Testis (tissue), 3 donors: ENCODE data around the gene C11orf65. TPM values are rescaled to one million over a fixed set of nuclear protein-coding genes. Genes with fewer than 3 reads are reported as not detected.

ENCODE experiments used
- DNase-seq: peaks from one replicate; pipeline ENCODE4 v3.0.0-alpha.2; 2019
- H3K27ac ChIP-seq, 2 donors: fragments of 200-600 bp; sonication (generic); one replicate each; pipeline ENCODE4 v1.5.1; 2019
- H3K27me3 ChIP-seq: fragments of 200-600 bp; sonication (generic); one replicate; pipeline ENCODE4 v1.5.1; 2019
- H3K36me3 ChIP-seq: fragments of 200-600 bp; sonication (generic); one replicate; pipeline ENCODE4 v1.5.1; 2017; ENCODE audit warnings: low read depth; ENCODE audit errors: missing control alignments
- H3K4me1 ChIP-seq: fragments of 200-600 bp; sonication (generic); one replicate; pipeline ENCODE4 v1.5.1; 2019
- H3K4me3 ChIP-seq, 2 donors: fragments of 200-600 bp; sonication (generic); one replicate each; pipeline ENCODE4 v1.5.1; 2017 to 2019
- H3K9me3 ChIP-seq: fragments of 200-600 bp; sonication (generic); one replicate; pipeline ENCODE4 v1.5.1; 2017
- CTCF ChIP-seq, 3 experiments: fragments of 450-650 bp in 2 of 3; fragments of 200-600 bp in 1 of 3; sonication (generic) in 1 of 3; IDR thresholded peaks; one replicate each; pipeline ENCODE4 v1.5.1; 2016 to 2019; ENCODE audit warnings: antibody characterized with exemption in 3 of 3, mild to moderate bottlenecking in 2 of 3, moderate library complexity in 1 of 3
- POLR2A ChIP-seq: fragments of 450-650 bp; IDR thresholded peaks from one replicate; pipeline ENCODE4 v1.6.1; 2017; ENCODE audit warnings: antibody characterized with exemption, mild to moderate bottlenecking, moderate library complexity
- WGBS, 2 donors: methylation state at CpG; one replicate each; pipeline ENCODE4 v1.1.5; 2018; 5-methylcytosine and 5-hydroxymethylcytosine counted together
- intact Hi-C: fragments of 100-400 bp; cut with DNase I; formaldehyde crosslinking; loops from one replicate; pipeline ENCODE4 v1.15.1; 2023; ENCODE audit warnings: low total_unique reads
- polyA plus RNA-seq: library from polyadenylated mRNA; stranded (reverse); fragments of 350-450 nt; fragmentation: Illumina TruSeq; extraction: RNeasy Lipid Tissue Mini Kit (QIAGEN cat#74804); gene quantifications from one replicate; pipeline ENCODE4 v1.2.3, GENCODE V29; 2014; ENCODE audit warnings: low read depth, low replicate concordance; ENCODE audit not compliant: insufficient read depth
- total RNA-seq, 2 donors: library from RNA; depleted of rRNA; stranded (reverse); fragments of >200 nt; gene quantifications; one replicate each; pipeline ENCODE4 v1.2.3, GENCODE V29; 2016

The C11orf65 gene
- total and polyA plus RNA-seq, 3 donors from 2014 or later, result 22.1 to 69.7 (median 48.9) TPM

- no peak for DNase-seq
- H3K27ac ChIP-seq, result no peak overlapping the region
- no peaks in the 10 kb centered on the region for H3K4me1 ChIP-seq
- H3K27me3 ChIP-seq, result no peaks in the 10 kb centered on the region
- TF ChIP-seq POLR2A (no peak), CTCF (IDR thresholded peaks at IDR 0.05) (no peak)
- intact Hi-C loops, result no loop called here
- H3K9me3 ChIP-seq, result no peaks in the 10 kb centered on the region
- H3K4me3 ChIP-seq, result no peak overlapping the region
- H3K36me3 ChIP-seq, result no peaks in the 10 kb centered on the region
Observed at GRCh38 chr11:108346451-108346850, 120.9 kb downstream of the C11orf65 start.

- intact Hi-C loops, result no loop called here
Observed at GRCh38 chr11:108345767-108346166, 121.6 kb downstream of the C11orf65 start.

GRCh38 chr11:108343714-108344113, 123.6 kb downstream of the C11orf65 start:
- TF ChIP-seq CTCF (IDR thresholded peaks at IDR 0.05), result no peak
- no peak for TF ChIP-seq POLR2A
- 90 to 91% methylated on average over 2 of the region's 2 CpGs for WGBS, 2 donors
- Histone ChIP-seq H3K4me1 (no peaks in the 10 kb centered on the region), H3K36me3 (no peaks in the 10 kb centered on the region), H3K4me3 (no peak overlapping the region), H3K9me3 (no peaks in the 10 kb centered on the region), H3K27me3 (no peaks in the 10 kb centered on the region), H3K27ac (no peak overlapping the region)
- intact Hi-C loops, result no loop called here
- no peak for DNase-seq

More at GRCh38 chr11:108345767-108346166, 121.6 kb downstream of the C11orf65 start:
- no peak for DNase-seq
- Histone ChIP-seq H3K4me1 (no peaks in the 10 kb centered on the region), H3K4me3 (no peak overlapping the region), H3K27me3 (no peaks in the 10 kb centered on the region), H3K36me3 (no peaks in the 10 kb centered on the region), H3K27ac (no peak overlapping the region), H3K9me3 (no peaks in the 10 kb centered on the region)
- no peak for TF ChIP-seq CTCF (IDR thresholded peaks at IDR 0.05)
- 92 to 95% methylated on average over 4 of the region's 4 CpGs for WGBS, 2 donors

- H3K9me3 ChIP-seq, result no peaks in the 10 kb centered on the region
- H3K27ac ChIP-seq, result no peak overlapping the region
- WGBS, 2 donors, result 94 to 99% methylated on average over 4 of the region's 4 CpGs
- DNase-seq, result no peak
- H3K27me3 ChIP-seq, result no peaks in the 10 kb centered on the region
- no peak for TF ChIP-seq POLR2A
- no peak for TF ChIP-seq CTCF (IDR thresholded peaks at IDR 0.05)
- no peaks in the 10 kb centered on the region for H3K36me3 ChIP-seq
- intact Hi-C loops, result no loop called here
- no peak overlapping the region for H3K4me3 ChIP-seq
- H3K4me1 ChIP-seq, result no peaks in the 10 kb centered on the region
Observed at GRCh38 chr11:108341654-108342053, 125.7 kb downstream of the C11orf65 start.

GRCh38 chr11:108340973-108341372, 126.4 kb downstream of the C11orf65 start:
- Histone ChIP-seq H3K9me3 (no peaks in the 10 kb centered on the region), H3K4me1 (no peaks in the 10 kb centered on the region), H3K27ac (no peak overlapping the region), H3K27me3 (no peaks in the 10 kb centered on the region), H3K4me3 (no peak overlapping the region), H3K36me3 (no peaks in the 10 kb centered on the region)
- 94 to 100% methylated on average over 1 of the region's 1 CpG for WGBS, 2 donors
- intact Hi-C loops, result no loop called here
- no peak for DNase-seq
- TF ChIP-seq POLR2A (no peak), CTCF (IDR thresholded peaks at IDR 0.05) (no peak)
